GM21723 (cell line): ENCODE measurements around the gene SLITRK3.

Experiments
- ATAC-seq: cut with Tn5 transposase; IDR thresholded peaks from one replicate; pipeline ENCODE4 v1.9.1; 2021; ENCODE audit warnings: mild to moderate bottlenecking, moderate library complexity; ENCODE audit not compliant: unreplicated experiment

The SLITRK3 gene, protein sequence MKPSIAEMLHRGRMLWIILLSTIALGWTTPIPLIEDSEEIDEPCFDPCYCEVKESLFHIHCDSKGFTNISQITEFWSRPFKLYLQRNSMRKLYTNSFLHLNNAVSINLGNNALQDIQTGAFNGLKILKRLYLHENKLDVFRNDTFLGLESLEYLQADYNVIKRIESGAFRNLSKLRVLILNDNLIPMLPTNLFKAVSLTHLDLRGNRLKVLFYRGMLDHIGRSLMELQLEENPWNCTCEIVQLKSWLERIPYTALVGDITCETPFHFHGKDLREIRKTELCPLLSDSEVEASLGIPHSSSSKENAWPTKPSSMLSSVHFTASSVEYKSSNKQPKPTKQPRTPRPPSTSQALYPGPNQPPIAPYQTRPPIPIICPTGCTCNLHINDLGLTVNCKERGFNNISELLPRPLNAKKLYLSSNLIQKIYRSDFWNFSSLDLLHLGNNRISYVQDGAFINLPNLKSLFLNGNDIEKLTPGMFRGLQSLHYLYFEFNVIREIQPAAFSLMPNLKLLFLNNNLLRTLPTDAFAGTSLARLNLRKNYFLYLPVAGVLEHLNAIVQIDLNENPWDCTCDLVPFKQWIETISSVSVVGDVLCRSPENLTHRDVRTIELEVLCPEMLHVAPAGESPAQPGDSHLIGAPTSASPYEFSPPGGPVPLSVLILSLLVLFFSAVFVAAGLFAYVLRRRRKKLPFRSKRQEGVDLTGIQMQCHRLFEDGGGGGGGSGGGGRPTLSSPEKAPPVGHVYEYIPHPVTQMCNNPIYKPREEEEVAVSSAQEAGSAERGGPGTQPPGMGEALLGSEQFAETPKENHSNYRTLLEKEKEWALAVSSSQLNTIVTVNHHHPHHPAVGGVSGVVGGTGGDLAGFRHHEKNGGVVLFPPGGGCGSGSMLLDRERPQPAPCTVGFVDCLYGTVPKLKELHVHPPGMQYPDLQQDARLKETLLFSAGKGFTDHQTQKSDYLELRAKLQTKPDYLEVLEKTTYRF

DNA sequence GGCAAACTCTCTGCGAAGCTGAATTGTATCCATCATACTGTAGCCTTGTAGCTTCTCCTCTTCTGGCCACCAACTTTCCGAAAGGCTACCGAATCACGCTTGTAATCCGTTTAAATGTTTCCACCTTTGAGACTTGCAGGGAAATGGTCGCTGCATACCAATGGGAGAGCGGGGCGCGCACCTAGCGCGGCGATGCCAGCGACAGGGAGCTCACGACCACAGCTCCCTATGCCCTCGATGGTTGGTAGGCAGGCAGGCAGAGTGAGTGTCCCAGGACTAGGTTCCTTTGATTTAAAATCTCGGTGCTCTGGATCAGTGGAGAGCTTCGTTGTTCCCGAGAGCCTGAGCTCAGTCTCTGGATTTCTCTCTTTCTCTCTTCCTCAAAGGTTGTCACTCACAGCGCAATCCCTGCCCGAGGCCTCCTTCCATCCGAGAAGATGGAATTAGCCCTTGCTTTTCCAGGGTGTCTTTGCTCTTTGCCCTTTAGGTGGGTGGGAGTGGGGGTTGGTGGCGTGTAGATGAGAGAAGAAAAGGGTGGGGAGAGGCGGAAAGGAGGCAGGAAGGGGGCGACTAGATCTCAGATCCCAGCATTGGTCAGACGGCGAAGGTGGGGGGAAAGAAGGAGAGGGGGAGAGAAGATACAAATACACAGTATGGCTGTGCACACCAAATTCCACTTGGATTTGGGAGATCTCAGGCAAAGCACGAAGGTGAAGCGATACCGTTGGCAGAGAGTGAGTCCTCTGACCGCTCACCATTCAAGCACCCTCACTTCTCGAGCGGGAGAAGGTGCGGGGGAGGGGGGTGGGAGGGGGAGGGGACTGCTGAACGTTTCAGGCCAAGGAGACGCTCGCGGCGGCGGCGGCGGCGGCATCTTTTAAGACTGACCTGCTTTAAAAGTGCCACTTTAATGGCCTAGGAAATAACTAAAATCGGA is at the start of gene SLITRK3:
TSS of gene SLITRK3 (minus strand) at position 745 of the 937 bp plus-strand sequence. CDS start 5,554 bp downstream, outside the sequence.
- ATAC-seq = no peak

- ATAC-seq = no peak
These were observed 47.4 kb upstream of the SLITRK3 start for GRCh38 chr3:165243597-165243996.

- ATAC-seq = no peak
These were observed 37.5 kb upstream of the SLITRK3 start for GRCh38 chr3:165233501-165234195.

DNA sequence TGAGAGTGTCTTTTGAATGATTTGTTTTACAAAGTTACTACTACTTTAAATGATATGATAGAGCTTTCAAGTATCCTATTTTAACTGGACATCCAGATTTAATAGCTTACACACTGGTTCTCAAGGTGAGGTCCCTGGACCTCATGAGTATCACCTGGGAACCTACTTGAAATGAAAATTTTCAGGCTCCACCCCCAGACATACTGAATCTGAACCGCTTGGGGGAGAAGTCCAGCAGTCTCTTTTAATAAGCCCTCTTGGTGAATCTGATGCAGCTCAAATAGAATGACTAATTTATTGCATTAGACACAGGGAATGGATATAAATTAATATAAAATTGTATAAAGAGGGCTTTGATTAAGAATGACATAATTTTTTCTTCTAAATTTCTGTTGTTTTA is 29.4 kb upstream of the SLITRK3 start:
- no peak for ATAC-seq

- ATAC-seq = no peak
These were observed 21.6 kb upstream of the SLITRK3 start for GRCh38 chr3:165217739-165218138.

DNA sequence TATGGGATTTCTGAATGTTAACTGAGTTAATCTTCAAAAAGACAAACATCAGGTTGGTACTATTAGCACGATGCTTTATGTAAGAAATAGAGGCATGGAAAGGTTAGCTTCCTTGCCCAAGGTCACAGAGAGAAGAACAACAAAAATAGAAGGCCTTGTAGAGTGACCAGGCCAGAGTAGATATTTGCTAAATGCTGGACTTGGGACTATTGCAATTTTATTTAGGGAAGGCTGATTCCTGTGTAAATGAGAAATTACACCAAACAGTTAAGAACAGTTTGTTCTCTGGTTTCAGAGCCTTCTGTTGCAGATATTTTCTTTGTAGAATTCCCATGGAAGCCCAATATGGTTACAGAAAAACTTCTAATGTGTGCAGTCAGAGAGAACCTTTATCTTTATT is 16.4 kb upstream of the SLITRK3 start:
- no peak for ATAC-seq

DNA sequence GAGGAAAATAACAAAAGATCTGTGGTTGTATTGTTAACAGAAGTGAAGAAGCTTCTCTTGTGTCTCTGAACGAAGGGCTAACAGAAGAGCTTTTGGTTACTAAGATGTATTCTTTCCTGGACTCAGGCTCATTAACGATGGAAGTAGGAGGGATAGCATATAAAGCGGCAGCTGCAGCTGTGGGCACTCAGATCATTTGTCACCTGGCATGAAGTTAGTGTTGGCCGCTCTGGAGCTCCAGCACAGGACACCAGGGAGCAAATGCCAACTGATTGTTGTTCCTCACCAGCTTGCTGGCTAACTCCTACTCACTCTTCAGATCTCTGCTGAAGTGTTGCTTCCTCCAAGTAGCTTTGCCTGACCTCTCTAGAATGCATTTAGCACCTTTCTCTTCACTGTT is 15.5 kb upstream of the SLITRK3 start:
- no peak for ATAC-seq

- no peak for ATAC-seq
These were observed 14.5 kb upstream of the SLITRK3 start for GRCh38 chr3:165210727-165211126.

- no peak for ATAC-seq
These were observed 13.9 kb upstream of the SLITRK3 start for GRCh38 chr3:165210132-165210531.

DNA sequence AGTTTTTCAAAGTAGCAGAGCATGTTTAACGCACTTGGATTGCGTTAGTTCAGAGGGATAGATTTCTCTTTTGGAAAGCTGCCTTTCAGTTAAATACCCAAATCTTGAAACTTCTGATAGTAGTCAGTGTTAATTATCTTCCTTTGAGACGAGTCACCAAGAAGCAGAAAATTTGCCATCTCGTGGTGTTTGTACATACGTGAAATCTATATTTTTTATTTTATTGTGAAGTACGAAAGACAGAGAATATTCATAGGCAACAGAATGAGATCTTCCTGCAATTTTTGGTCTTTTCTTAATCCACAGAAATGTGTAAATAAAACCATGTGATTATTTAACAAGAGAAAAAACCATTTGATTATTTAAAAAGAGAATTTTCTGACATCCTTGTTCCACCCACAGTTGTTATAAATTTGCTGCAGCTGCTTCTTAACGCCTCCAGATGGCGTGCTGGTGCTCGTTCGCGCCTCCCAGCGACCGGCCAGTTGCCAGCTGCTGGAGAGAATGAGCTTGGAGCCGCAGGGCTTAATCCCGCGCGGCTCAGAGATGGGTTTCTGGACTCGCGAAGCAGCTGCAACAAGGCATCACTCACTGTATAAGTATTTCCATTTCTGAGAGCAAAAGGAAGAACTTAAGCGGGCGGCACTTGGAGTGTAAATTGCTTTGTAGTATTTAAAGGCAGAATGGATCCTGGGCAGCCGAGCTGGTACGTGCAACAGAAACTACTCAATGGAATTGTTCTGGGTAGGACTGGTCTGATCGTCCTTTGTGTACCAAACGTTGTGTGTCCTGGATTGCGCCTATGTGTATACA is 10.5 kb upstream of the SLITRK3 start:
- ATAC-seq = peak; percentile 97

DNA sequence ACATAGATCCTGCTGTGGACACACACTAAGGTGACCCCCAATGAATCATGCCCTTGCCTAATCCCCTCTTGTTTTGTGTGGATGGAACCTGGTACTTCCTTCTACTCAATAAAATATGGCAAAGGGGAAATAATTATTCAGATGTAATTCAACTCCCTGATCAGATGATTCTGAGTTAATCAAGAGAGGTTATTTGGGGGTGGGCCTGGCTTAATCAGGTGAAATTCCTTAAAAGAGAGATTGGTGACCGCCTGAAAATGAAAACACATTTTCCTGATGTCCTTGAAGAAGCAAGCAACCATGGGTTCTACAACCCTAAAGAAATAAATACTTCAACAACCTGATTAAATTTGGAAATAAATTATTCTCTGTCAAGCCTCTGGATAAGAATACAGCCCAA is 8.3 kb upstream of the SLITRK3 start:
- no peak for ATAC-seq

- no peak for ATAC-seq
These were observed 6.8 kb upstream of the SLITRK3 start for GRCh38 chr3:165202995-165203394.

- ATAC-seq = no peak
These were observed 5.8 kb upstream of the SLITRK3 start for GRCh38 chr3:165201964-165202363.

- no peak for ATAC-seq
These were observed 1.3 kb upstream of the SLITRK3 start for GRCh38 chr3:165197481-165197800.

- ATAC-seq = no peak
These were observed 645 bp upstream of the SLITRK3 start for GRCh38 chr3:165196577-165197480.

GRCh38 chr3:165195241-165195639 is 944 bp downstream of the SLITRK3 start:
- ATAC-seq = no peak

GRCh38 chr3:165194511-165195240 is 1.5 kb downstream of the SLITRK3 start:
- ATAC-seq = no peak
